HepG2 (cell line): ENCODE results near the gene RNASE8.

ENCODE experiments used
- CTCF ChIP-seq: sonication (generic); formaldehyde crosslinking; IDR thresholded peaks from 2 replicates; pipeline ENCODE4 v1.5.0; 2020; ENCODE audit warnings: mild to moderate bottlenecking, missing genetic modification reagents, moderate library complexity
- GTF2F1 ChIP-seq: fragments of 150-350 bp; IDR thresholded peaks from 2 replicates; pipeline ENCODE4 v1.6.1; 2014; ENCODE audit warnings: low read length
- MIER2 ChIP-seq: IDR thresholded peaks from 2 replicates; pipeline ENCODE4 v1.6.1; 2016; ENCODE audit warnings: missing biosample characterization, missing genetic modification reagents
- MTF1 ChIP-seq: sonication (generic); formaldehyde crosslinking; IDR thresholded peaks from 2 replicates; pipeline ENCODE4 v1.5.0; 2020; ENCODE audit warnings: missing genetic modification reagents
- PHF21A ChIP-seq: sonication (generic); formaldehyde crosslinking; IDR thresholded peaks from 2 replicates; pipeline ENCODE4 v1.5.0; 2020; ENCODE audit warnings: mild to moderate bottlenecking, missing genetic modification reagents
- SMARCE1 ChIP-seq: fragments of 450-650 bp; IDR thresholded peaks from 2 replicates; pipeline ENCODE4 v1.6.1; 2017; ENCODE audit warnings: borderline replicate concordance
- ZMYM2 ChIP-seq: sonication (generic); formaldehyde crosslinking; IDR thresholded peaks from 2 replicates; pipeline ENCODE4 v1.8.0; 2022; ENCODE audit warnings: mild to moderate bottlenecking, missing genetic modification reagents
- ZNF512B ChIP-seq: sonication (generic); formaldehyde crosslinking; IDR thresholded peaks from 2 replicates; pipeline ENCODE4 v1.5.1; 2020; ENCODE audit warnings: missing genetic modification reagents, mild to moderate bottlenecking, borderline replicate concordance
- ZNF576 ChIP-seq: sonication (generic); formaldehyde crosslinking; IDR thresholded peaks from 2 replicates; pipeline ENCODE4 v1.4.0; 2020; ENCODE audit warnings: mild to moderate bottlenecking, missing genetic modification reagents
- ZNF672 ChIP-seq: sonication (generic); formaldehyde crosslinking; IDR thresholded peaks from 2 replicates; pipeline ENCODE4 v1.8.1; 2022; ENCODE audit warnings: missing genetic modification reagents
- TF ChIP-seq, protein P1 (sequence below): IDR thresholded peaks from 2 replicates; pipeline ENCODE4 v1.6.1; 2012; ENCODE audit warnings: inconsistent platforms
- TF ChIP-seq, protein P2 (sequence below): sonication (generic); formaldehyde crosslinking; IDR thresholded peaks from 2 replicates; pipeline ENCODE4 v1.5.0; 2020; ENCODE audit warnings: missing genetic modification reagents
- TF ChIP-seq, protein P3 (sequence below): sonication (generic); formaldehyde crosslinking; IDR thresholded peaks from 2 replicates; pipeline ENCODE4 v1.4.0; 2020; ENCODE audit warnings: low read depth, mild to moderate bottlenecking, missing genetic modification reagents

- TF ChIP-seq, protein P1, sequence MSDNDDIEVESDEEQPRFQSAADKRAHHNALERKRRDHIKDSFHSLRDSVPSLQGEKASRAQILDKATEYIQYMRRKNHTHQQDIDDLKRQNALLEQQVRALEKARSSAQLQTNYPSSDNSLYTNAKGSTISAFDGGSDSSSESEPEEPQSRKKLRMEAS, result no peak
- TF ChIP-seq CTCF, result no peak
- TF ChIP-seq MIER2, result no peak
- no peak for TF ChIP-seq ZNF576
- TF ChIP-seq, protein P2, sequence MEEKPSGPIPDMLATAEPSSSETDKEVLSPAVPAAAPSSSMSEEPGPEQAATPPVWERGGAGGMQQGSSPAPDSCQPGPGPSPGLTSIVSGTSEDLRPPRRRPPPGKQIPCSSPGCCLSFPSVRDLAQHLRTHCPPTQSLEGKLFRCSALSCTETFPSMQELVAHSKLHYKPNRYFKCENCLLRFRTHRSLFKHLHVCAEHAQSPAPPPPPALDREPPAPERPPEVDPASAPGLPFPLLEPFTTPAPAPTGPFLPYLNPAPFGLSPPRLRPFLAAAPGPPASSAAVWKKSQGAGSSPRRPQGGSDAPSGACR (CRISPR knock-in tag), result no peak
- no peak for TF ChIP-seq ZMYM2 (CRISPR knock-in tag)
- no peak; the same call in 1 of the 2 replicates for TF ChIP-seq PHF21A (CRISPR knock-in tag)
- no peak for TF ChIP-seq GTF2F1
- no peak for TF ChIP-seq ZNF672 (CRISPR knock-in tag)
- TF ChIP-seq ZNF512B (CRISPR knock-in tag), result no peak
- no peak for TF ChIP-seq MTF1 (CRISPR knock-in tag)
- no peak for TF ChIP-seq SMARCE1
- TF ChIP-seq, protein P3, sequence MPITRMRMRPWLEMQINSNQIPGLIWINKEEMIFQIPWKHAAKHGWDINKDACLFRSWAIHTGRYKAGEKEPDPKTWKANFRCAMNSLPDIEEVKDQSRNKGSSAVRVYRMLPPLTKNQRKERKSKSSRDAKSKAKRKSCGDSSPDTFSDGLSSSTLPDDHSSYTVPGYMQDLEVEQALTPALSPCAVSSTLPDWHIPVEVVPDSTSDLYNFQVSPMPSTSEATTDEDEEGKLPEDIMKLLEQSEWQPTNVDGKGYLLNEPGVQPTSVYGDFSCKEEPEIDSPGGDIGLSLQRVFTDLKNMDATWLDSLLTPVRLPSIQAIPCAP (CRISPR knock-in tag), result no peak
Observed at GRCh38 chr14:21054768-21055145, 2.9 kb upstream of the RNASE8 start.
